Smooth muscle cell (in vitro differentiated cells): ENCODE measurements around the gene ZNF652. TPM values are rescaled to one million over a fixed set of nuclear protein-coding genes. Genes with fewer than 3 reads are reported as not detected.
"Not testable (repeated sequence)": the region's sequence is repeated elsewhere in the genome, so short reads cannot be mapped to it uniquely, and the experiment has no call there.

Source experiments
- DNase-seq: peaks from one replicate; lab custom pipeline; 2025; ENCODE audit not compliant: unreplicated experiment; lab: John Stamatoyannopoulos, UW
- H2AFZ ChIP-seq: fragments of 200-600 bp; sonication (generic); 2 replicates; pipeline ENCODE4 v1.6.0; 2016; ENCODE audit warnings: antibody characterized with exemption, low read depth, mild to moderate bottlenecking
- H3F3A ChIP-seq: fragments of 200-600 bp; sonication (generic); 2 replicates; pipeline ENCODE4 v1.6.0; 2017; ENCODE audit warnings: antibody characterized with exemption, low read depth
- H3K27ac ChIP-seq: fragments of 200-600 bp; sonication (generic); 2 replicates; pipeline ENCODE4 v1.5.1; 2016; ENCODE audit warnings: low read depth, mild to moderate bottlenecking
- H3K27me3 ChIP-seq: fragments of 200-600 bp; sonication (generic); 2 replicates; pipeline ENCODE4 v1.6.1; 2016; ENCODE audit warnings: low read depth, mild to moderate bottlenecking
- H3K36me3 ChIP-seq: fragments of 200-600 bp; sonication (generic); 2 replicates; pipeline ENCODE4 v1.5.1; 2016; ENCODE audit warnings: low read depth
- H3K4me1 ChIP-seq: fragments of 200-600 bp; sonication (generic); 2 replicates; pipeline ENCODE4 v1.5.1; 2016; ENCODE audit warnings: low read depth
- H3K4me2 ChIP-seq: fragments of 200-600 bp; sonication (generic); 2 replicates; pipeline ENCODE4 v1.6.0; 2016; ENCODE audit warnings: mild to moderate bottlenecking
- H3K4me3 ChIP-seq: fragments of 200-600 bp; sonication (generic); 2 replicates; pipeline ENCODE4 v1.5.1; 2016; ENCODE audit warnings: mild to moderate bottlenecking
- H3K79me2 ChIP-seq: fragments of 200-600 bp; sonication (generic); 2 replicates; pipeline ENCODE4 v1.6.0; 2016; ENCODE audit warnings: low read depth, mild to moderate bottlenecking
- H3K9ac ChIP-seq: fragments of 200-600 bp; sonication (generic); 2 replicates; pipeline ENCODE4 v1.6.0; 2016; ENCODE audit warnings: low read depth
- H3K9me3 ChIP-seq: fragments of 200-600 bp; sonication (generic); replicated peaks from 2 replicates; pipeline ENCODE4 v1.5.1; 2016; ENCODE audit warnings: low read depth
- H4K20me1 ChIP-seq: fragments of 200-600 bp; sonication (generic); 2 replicates; pipeline ENCODE4 v1.6.0; 2016; ENCODE audit warnings: low read depth
- CTCF ChIP-seq: fragments of 200-600 bp; sonication (generic); IDR thresholded peaks from 2 replicates; pipeline ENCODE4 v1.5.1; 2017; ENCODE audit warnings: borderline replicate concordance, mild to moderate bottlenecking, antibody characterized with exemption; ENCODE audit not compliant: insufficient read depth, poor library complexity, severe bottlenecking
- WGBS: methylation state at CpG from one replicate; pipeline ENCODE4 v1.1.7; 2016; ENCODE audit warnings: low lambda C conversion rate; 5-methylcytosine and 5-hydroxymethylcytosine counted together
- polyA plus RNA-seq: library from polyadenylated mRNA; unstranded; fragments of >200 nt; fragmentation: Nextera tagmentation; extraction: Ambion mirVana; gene quantifications from 2 replicates; pipeline ENCODE4 v1.2.1, GENCODE V29; 2016
- total RNA-seq: library from RNA; depleted of rRNA; stranded (reverse); fragments of >200 nt; gene quantifications from 2 replicates; pipeline ENCODE4 v1.2.3, GENCODE V29; 2014

The ZNF652 gene
- total and polyA plus RNA-seq, 2 experiments from 2014 or later, result 18.3 to 48.8 TPM

- TF ChIP-seq CTCF, result no peak
- no peaks in the 10 kb centered on the region for H3K9me3 ChIP-seq
- H3K4me1 ChIP-seq, result no peaks in the 10 kb centered on the region
- WGBS, result 100% methylated on average over 4 of the region's 4 CpGs
- no peak overlapping the region for H3K27ac ChIP-seq
- no peaks in the 10 kb centered on the region for H3K79me2 ChIP-seq
- H3K4me2 ChIP-seq, result no peak overlapping the region
- no peak overlapping the region for H3K4me3 ChIP-seq
- H3K36me3 ChIP-seq, result no peaks in the 10 kb centered on the region
- no peak overlapping the region for H3K9ac ChIP-seq
- no peaks in the 10 kb centered on the region for H4K20me1 ChIP-seq
- no peaks in the 10 kb centered on the region for H3K27me3 ChIP-seq
- no peaks in the 10 kb centered on the region for H3F3A ChIP-seq
- no peak overlapping the region for H2AFZ ChIP-seq
- DNase-seq, result no peak
Measured at GRCh38 chr17:49280918-49281317, 81.1 kb downstream of the ZNF652 start.

- H3F3A ChIP-seq, result no peaks in the 10 kb centered on the region
- 88% methylated on average over 5 of the region's 5 CpGs for WGBS
- H3K27ac ChIP-seq, result no peak overlapping the region
- no peaks in the 10 kb centered on the region for H3K36me3 ChIP-seq
- H4K20me1 ChIP-seq, result no peaks in the 10 kb centered on the region
- no peak for DNase-seq
- H3K4me3 ChIP-seq, result no peak overlapping the region
- no peak for TF ChIP-seq CTCF
- H3K9ac ChIP-seq, result no peak overlapping the region
- no peaks in the 10 kb centered on the region for H3K9me3 ChIP-seq
- no peaks in the 10 kb centered on the region for H3K4me1 ChIP-seq
- H3K79me2 ChIP-seq, result no peaks in the 10 kb centered on the region
- H3K4me2 ChIP-seq, result no peak overlapping the region
- H2AFZ ChIP-seq, result no peak overlapping the region
- H3K27me3 ChIP-seq, result no peaks in the 10 kb centered on the region
Measured at GRCh38 chr17:49280061-49280460, 82.0 kb downstream of the ZNF652 start.

GRCh38 chr17:49279263-49280015 lies 82.6 kb downstream of the ZNF652 start:
- H4K20me1 ChIP-seq, H3K4me2 ChIP-seq, H2AFZ ChIP-seq, H3K27me3 ChIP-seq, H3K9me3 ChIP-seq, H3K36me3 ChIP-seq, DNase-seq, H3K9ac ChIP-seq, H3K27ac ChIP-seq, H3K4me1 ChIP-seq, H3K4me3 ChIP-seq, H3K79me2 ChIP-seq, H3F3A ChIP-seq: not testable (repeated sequence)
- 73% methylated on average over 11 of the region's 11 CpGs for WGBS

GRCh38 chr17:49278076-49278475 lies 84.0 kb downstream of the ZNF652 start:
- no peak for TF ChIP-seq CTCF
- Histone ChIP-seq H3K4me3 (no peak overlapping the region), H3K9ac (no peak overlapping the region), H3K4me2 (no peak overlapping the region), H3K27ac (no peak overlapping the region), H3K9me3 (no peaks in the 10 kb centered on the region), H4K20me1 (no peaks in the 10 kb centered on the region), H3K36me3 (no peaks in the 10 kb centered on the region), H3K4me1 (no peaks in the 10 kb centered on the region), H3F3A (no peaks in the 10 kb centered on the region), H3K79me2 (no peaks in the 10 kb centered on the region), H3K27me3 (no peaks in the 10 kb centered on the region), H2AFZ (no peak overlapping the region)
- DNase-seq, result no peak
- WGBS, result 77% methylated on average over 3 of the region's 3 CpGs
